H1 (cell line): ENCODE results near the gene UVRAG.

Experiments used
- ASH2L ChIP-seq: fragments of 200-600, 300-600 bp; sonication (generic); IDR thresholded peaks from one replicate; pipeline ENCODE4 v1.7.1; 2017; ENCODE audit warnings: low read length
- ATF3 ChIP-seq: IDR thresholded peaks from 2 replicates; pipeline ENCODE4 v1.6.1; 2011; ENCODE audit warnings: low read depth, mild to moderate bottlenecking, low read length; ENCODE audit not compliant: insufficient read depth
- CHD1 ChIP-seq: IDR thresholded peaks from 2 replicates; pipeline ENCODE4 v1.6.1; 2012; ENCODE audit warnings: low read depth, low read length, improper control_type of control experiment
- CTCF ChIP-seq, 3 experiments: IDR thresholded peaks; 1 replicate in 2 of 3; 2 replicates in 1 of 3; pipeline versions ENCODE4 v1.5.1 to v1.6.1; 2011; ENCODE audit warnings: low read length in 3 of 3, mild to moderate bottlenecking in 3 of 3, inconsistent platforms in 2 of 3, low read depth in 1 of 3, moderate library complexity in 1 of 3; ENCODE audit not compliant: insufficient read depth in 1 of 3; ENCODE audit errors: control extremely low read depth in 1 of 3
- EP300 ChIP-seq, 2 experiments: IDR thresholded peaks; 1 replicate in 1 of 2; 2 replicates in 1 of 2; pipeline ENCODE4 v1.6.1; 2011 to 2012; ENCODE audit warnings: low read depth in 2 of 2, low read length in 2 of 2, mild to moderate bottlenecking in 2 of 2, borderline replicate concordance in 1 of 2, inconsistent platforms in 1 of 2, moderate library complexity in 1 of 2
- EZH2 ChIP-seq: fragments of 200-600 bp; sonication (generic); IDR thresholded peaks from 2 replicates; pipeline ENCODE4 v1.7.1; 2012; ENCODE audit warnings: low read depth, mild to moderate bottlenecking, moderate library complexity, low read length, inconsistent platforms; ENCODE audit not compliant: severe bottlenecking
- MAX ChIP-seq: IDR thresholded peaks from 2 replicates; pipeline ENCODE4 v1.6.1; 2012; ENCODE audit warnings: inconsistent platforms
- PHF8 ChIP-seq: fragments of 200-600 bp; sonication (generic); conservative IDR thresholded peaks from 2 replicates; pipeline ENCODE4 v1.7.1; 2012; ENCODE audit warnings: low read depth, mild to moderate bottlenecking, inconsistent platforms, low read length, moderate library complexity
- POLR2A ChIP-seq, 2 experiments: IDR thresholded peaks; 1 replicate in 1 of 2; 2 replicates in 1 of 2; pipeline ENCODE4 v1.6.1; 2011; ENCODE audit warnings: low read depth in 2 of 2, low read length in 2 of 2, mild to moderate bottlenecking in 2 of 2; ENCODE audit errors: control extremely low read depth in 1 of 2
- POLR2AphosphoS5 ChIP-seq: IDR thresholded peaks from 2 replicates; pipeline ENCODE4 v1.6.1; 2011; ENCODE audit warnings: low read depth, low read length
- RAD21 ChIP-seq, 2 experiments: IDR thresholded peaks in 1 of 2; conservative IDR thresholded peaks in 1 of 2; 2 replicates each; pipeline ENCODE4 v1.6.1; 2011; ENCODE audit warnings: low read depth in 2 of 2, low read length in 2 of 2, improper control_type of control experiment in 1 of 2, inconsistent platforms in 1 of 2, mild to moderate bottlenecking in 1 of 2, moderate library complexity in 1 of 2
- SP4 ChIP-seq: IDR thresholded peaks from 2 replicates; pipeline ENCODE4 v1.6.1; 2012; ENCODE audit warnings: low read length, inconsistent platforms
- TAF7 ChIP-seq: optimal IDR thresholded peaks from 2 replicates; pipeline ENCODE3; 2011; ENCODE audit warnings: low read depth, mild to moderate bottlenecking, inconsistent platforms, low read length, moderate library complexity, borderline replicate concordance
- TCF12 ChIP-seq: IDR thresholded peaks from 2 replicates; pipeline ENCODE4 v1.6.1; 2011; ENCODE audit warnings: low read depth, mild to moderate bottlenecking, low read length

- no peak for TF ChIP-seq CTCF (IDR thresholded peaks at IDR 0.05; ENCODE audit: control extremely low read depth in 1 of 3, insufficient read depth in 1 of 3, low read depth in 1 of 3, low read length in 3 of 3)
- TF ChIP-seq MAX: no peak
- TF ChIP-seq ASH2L: no peak
- TF ChIP-seq POLR2A (IDR thresholded peaks at IDR 0.05; ENCODE audit: control extremely low read depth in 1 of 2, low read depth in 2 of 2, low read length in 2 of 2): no peak
- no peak for TF ChIP-seq TAF7
- no peak for TF ChIP-seq SP4
- TF ChIP-seq PHF8: no peak
- no peak for TF ChIP-seq POLR2AphosphoS5
- TF ChIP-seq CHD1: no peak
- no peak for TF ChIP-seq RAD21 (IDR thresholded peaks at IDR 0.05 in 1 of 2, conservative IDR thresholded peaks at IDR 0.05 in 1 of 2; ENCODE audit: low read depth in 2 of 2, low read length in 2 of 2)
- no peak for TF ChIP-seq EP300 (IDR thresholded peaks at IDR 0.05; ENCODE audit: borderline replicate concordance in 1 of 2, low read depth in 2 of 2, low read length in 2 of 2)
- TF ChIP-seq TCF12: no peak
- no peak for TF ChIP-seq ATF3
- TF ChIP-seq EZH2: no peak
Measured at GRCh38 chr11:75944515-75944914, 129.5 kb downstream of the UVRAG start.
